ENCODE results near the gene TRAPPC12.

The TRAPPC12 gene

GRCh38 chr2:3523551-3524041, 144.1 kb downstream of the TRAPPC12 start:
- peak; percentile 40; the same call in 1 of the 2 replicates for TF ChIP-seq TCF4 (CRISPR knock-in tag; IDR thresholded peaks at IDR 0.05; ENCODE audit: borderline replicate concordance)
- TF ChIP-seq PPARA (CRISPR knock-in tag; IDR thresholded peaks at IDR 0.05; ENCODE audit: borderline replicate concordance), result no peak
- peak; percentile 50 for TF ChIP-seq ISL1 (CRISPR knock-in tag; IDR thresholded peaks at IDR 0.05)
- peak; percentile 17 for ATAC-seq

GRCh38 chr2:3526871-3527270, 147.4 kb downstream of the TRAPPC12 start:
- ATAC-seq, result no peak
- TF ChIP-seq ZNF565 (CRISPR knock-in tag; conservative IDR thresholded peaks at IDR 0.05; ENCODE audit: low read depth), result no peak
- no peak for TF ChIP-seq RARB (CRISPR knock-in tag; IDR thresholded peaks at IDR 0.05)
- no peak for TF ChIP-seq CREB5 (CRISPR knock-in tag; IDR thresholded peaks at IDR 0.05; ENCODE audit: low read depth)
- no peak for TF ChIP-seq ARNTL (CRISPR knock-in tag; IDR thresholded peaks at IDR 0.05; ENCODE audit: borderline replicate concordance, low read depth)
- no peak for TF ChIP-seq ZFP3 (CRISPR knock-in tag; IDR thresholded peaks at IDR 0.05)
- no peak for TF ChIP-seq TCF4 (CRISPR knock-in tag; IDR thresholded peaks at IDR 0.05; ENCODE audit: borderline replicate concordance)
- TF ChIP-seq ZNF8 (CRISPR knock-in tag; IDR thresholded peaks at IDR 0.05), result no peak
- TF ChIP-seq ZNF70 (CRISPR knock-in tag; IDR thresholded peaks at IDR 0.05), result no peak

- no peak for ATAC-seq
- no peak for TF ChIP-seq ZC3H10 (CRISPR knock-in tag; IDR thresholded peaks at IDR 0.05)
- no peak for TF ChIP-seq RARB (CRISPR knock-in tag; IDR thresholded peaks at IDR 0.05)
- TF ChIP-seq ESRRG (CRISPR knock-in tag; IDR thresholded peaks at IDR 0.05), result no peak
- TF ChIP-seq PATZ1 (CRISPR knock-in tag; IDR thresholded peaks at IDR 0.05; ENCODE audit: borderline replicate concordance), result no peak
- TF ChIP-seq SNAI2 (CRISPR knock-in tag; IDR thresholded peaks at IDR 0.05), result no peak
- TF ChIP-seq ISL1 (CRISPR knock-in tag; IDR thresholded peaks at IDR 0.05), result no peak
- TF ChIP-seq ZNF70 (CRISPR knock-in tag; IDR thresholded peaks at IDR 0.05), result no peak
- no peak for TF ChIP-seq CSDC2 (CRISPR knock-in tag; IDR thresholded peaks at IDR 0.05)
- no peak for TF ChIP-seq PPARA (CRISPR knock-in tag; IDR thresholded peaks at IDR 0.05; ENCODE audit: borderline replicate concordance)
- no peak for TF ChIP-seq GLIS3 (CRISPR knock-in tag; IDR thresholded peaks at IDR 0.05)
- no peak for TF ChIP-seq OSR1 (CRISPR knock-in tag; IDR thresholded peaks at IDR 0.05)
Observed at GRCh38 chr2:3527886-3528785, 148.6 kb downstream of the TRAPPC12 start.

Data from SK-N-SH treated with all-trans-retinoic acid at 6 μM for 48 hours (cell line).